ENCODE data around the gene NDUFA8.

The NDUFA8 gene

GRCh38 chr9:122099271-122099869 is 60.2 kb downstream of the NDUFA8 start:
- TF ChIP-seq, protein P1, sequence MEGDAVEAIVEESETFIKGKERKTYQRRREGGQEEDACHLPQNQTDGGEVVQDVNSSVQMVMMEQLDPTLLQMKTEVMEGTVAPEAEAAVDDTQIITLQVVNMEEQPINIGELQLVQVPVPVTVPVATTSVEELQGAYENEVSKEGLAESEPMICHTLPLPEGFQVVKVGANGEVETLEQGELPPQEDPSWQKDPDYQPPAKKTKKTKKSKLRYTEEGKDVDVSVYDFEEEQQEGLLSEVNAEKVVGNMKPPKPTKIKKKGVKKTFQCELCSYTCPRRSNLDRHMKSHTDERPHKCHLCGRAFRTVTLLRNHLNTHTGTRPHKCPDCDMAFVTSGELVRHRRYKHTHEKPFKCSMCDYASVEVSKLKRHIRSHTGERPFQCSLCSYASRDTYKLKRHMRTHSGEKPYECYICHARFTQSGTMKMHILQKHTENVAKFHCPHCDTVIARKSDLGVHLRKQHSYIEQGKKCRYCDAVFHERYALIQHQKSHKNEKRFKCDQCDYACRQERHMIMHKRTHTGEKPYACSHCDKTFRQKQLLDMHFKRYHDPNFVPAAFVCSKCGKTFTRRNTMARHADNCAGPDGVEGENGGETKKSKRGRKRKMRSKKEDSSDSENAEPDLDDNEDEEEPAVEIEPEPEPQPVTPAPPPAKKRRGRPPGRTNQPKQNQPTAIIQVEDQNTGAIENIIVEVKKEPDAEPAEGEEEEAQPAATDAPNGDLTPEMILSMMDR (IDR thresholded peaks at IDR 0.05), result peak; percentile 91
- TF ChIP-seq ZFX (IDR thresholded peaks at IDR 0.05; ENCODE audit: borderline replicate concordance), result no peak
- no peak overlapping the region for H3K27ac ChIP-seq

GRCh38 chr9:122097679-122098315 is 61.8 kb downstream of the NDUFA8 start:
- no peak overlapping the region for H3K27ac ChIP-seq
- TF ChIP-seq ZFX (IDR thresholded peaks at IDR 0.05; ENCODE audit: borderline replicate concordance), result no peak
- TF ChIP-seq, protein P1 (IDR thresholded peaks at IDR 0.05), result no peak

- no peak overlapping the region for H3K27ac ChIP-seq
- TF ChIP-seq, protein P1 (IDR thresholded peaks at IDR 0.05), result no peak
- no peak for TF ChIP-seq ZFX (IDR thresholded peaks at IDR 0.05; ENCODE audit: borderline replicate concordance)
Measured at GRCh38 chr9:122096620-122097415, 62.8 kb downstream of the NDUFA8 start.

DNA sequence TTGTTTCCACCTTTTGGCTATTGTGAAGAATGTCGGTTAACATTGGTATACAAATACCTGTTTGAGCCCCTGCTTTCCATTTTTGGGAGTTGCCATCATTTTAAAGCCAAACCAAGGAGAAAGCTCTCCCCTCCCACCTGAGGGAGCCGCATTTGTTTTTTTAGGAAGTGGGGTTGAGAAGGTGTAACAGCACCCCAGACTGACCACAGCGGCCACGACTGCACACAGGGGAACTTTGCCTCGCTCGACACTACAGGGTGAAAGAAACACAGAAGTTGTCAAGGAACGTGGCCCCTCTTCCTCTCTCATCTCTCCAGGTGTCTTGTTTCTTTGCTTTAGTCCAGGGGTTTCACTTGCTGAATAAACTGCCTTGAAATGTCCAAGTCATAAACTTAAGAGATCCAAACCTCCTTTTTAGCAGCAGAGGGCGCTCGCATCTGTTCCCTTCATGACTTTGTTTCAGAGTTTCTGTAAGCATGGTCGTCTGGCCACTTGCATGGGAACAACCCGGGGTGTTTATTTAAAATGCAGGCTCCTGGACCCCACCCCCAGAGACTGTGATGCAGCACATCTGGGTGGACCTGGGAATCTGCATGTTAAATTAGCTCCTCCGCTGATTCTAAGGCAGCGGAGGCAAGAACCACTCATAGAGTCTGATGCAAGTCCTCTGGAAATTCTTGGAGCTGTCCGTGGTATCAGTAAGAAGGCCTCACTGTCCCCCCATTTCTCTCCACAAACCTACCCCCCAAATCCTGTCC is 64.4 kb downstream of the NDUFA8 start:
- no peak for TF ChIP-seq ZFX (IDR thresholded peaks at IDR 0.05; ENCODE audit: borderline replicate concordance)
- TF ChIP-seq, protein P1 (IDR thresholded peaks at IDR 0.05), result peak; percentile 89
- no peak overlapping the region for H3K27ac ChIP-seq

Measured in 22Rv1 (cell line).